Neural cell (in vitro differentiated cells): ENCODE results near the gene CRYGN.

Source experiments
- EP300 ChIP-seq: fragments of 450-650 bp; conservative IDR thresholded peaks from 2 replicates; pipeline ENCODE4 v1.6.1; 2014; ENCODE audit warnings: antibody characterized with exemption, mild to moderate bottlenecking, moderate library complexity; ENCODE audit not compliant: poor library complexity, severe bottlenecking
- EZH2 ChIP-seq: fragments of 200-600, 300-800 bp; shearing (Covaris generic), sonication (generic); IDR thresholded peaks from 2 replicates; pipeline ENCODE4 v1.6.1; 2014; ENCODE audit warnings: antibody characterized with exemption, low read length, borderline replicate concordance, mild to moderate bottlenecking; ENCODE audit not compliant: insufficient read depth, poor library complexity, severe bottlenecking
- POLR2AphosphoS5 ChIP-seq: IDR thresholded peaks from 2 replicates; pipeline ENCODE4 v1.6.1; 2012
- RAD21 ChIP-seq: fragments of 450-650 bp; conservative IDR thresholded peaks from 2 replicates; pipeline ENCODE4 v1.6.1; 2014; ENCODE audit warnings: antibody characterized with exemption, mild to moderate bottlenecking, moderate library complexity
- SMC3 ChIP-seq: fragments of 450-650 bp; conservative IDR thresholded peaks from 2 replicates; pipeline ENCODE4 v1.6.1; 2014; ENCODE audit warnings: antibody characterized with exemption, mild to moderate bottlenecking, moderate library complexity; ENCODE audit not compliant: poor library complexity
- TAF1 ChIP-seq: IDR thresholded peaks from 2 replicates; pipeline ENCODE4 v1.6.1; 2012; ENCODE audit warnings: low read depth
- TF ChIP-seq, protein P1 (sequence below): fragments of 450-650 bp; IDR thresholded peaks from 2 replicates; pipeline ENCODE4 v1.5.1; 2014; ENCODE audit warnings: antibody characterized with exemption, mild to moderate bottlenecking, moderate library complexity; ENCODE audit not compliant: poor library complexity, severe bottlenecking
- TF ChIP-seq, protein P2 (sequence below): IDR thresholded peaks from 2 replicates; pipeline ENCODE4 v1.6.1; 2012; ENCODE audit warnings: borderline replicate concordance

DNA sequence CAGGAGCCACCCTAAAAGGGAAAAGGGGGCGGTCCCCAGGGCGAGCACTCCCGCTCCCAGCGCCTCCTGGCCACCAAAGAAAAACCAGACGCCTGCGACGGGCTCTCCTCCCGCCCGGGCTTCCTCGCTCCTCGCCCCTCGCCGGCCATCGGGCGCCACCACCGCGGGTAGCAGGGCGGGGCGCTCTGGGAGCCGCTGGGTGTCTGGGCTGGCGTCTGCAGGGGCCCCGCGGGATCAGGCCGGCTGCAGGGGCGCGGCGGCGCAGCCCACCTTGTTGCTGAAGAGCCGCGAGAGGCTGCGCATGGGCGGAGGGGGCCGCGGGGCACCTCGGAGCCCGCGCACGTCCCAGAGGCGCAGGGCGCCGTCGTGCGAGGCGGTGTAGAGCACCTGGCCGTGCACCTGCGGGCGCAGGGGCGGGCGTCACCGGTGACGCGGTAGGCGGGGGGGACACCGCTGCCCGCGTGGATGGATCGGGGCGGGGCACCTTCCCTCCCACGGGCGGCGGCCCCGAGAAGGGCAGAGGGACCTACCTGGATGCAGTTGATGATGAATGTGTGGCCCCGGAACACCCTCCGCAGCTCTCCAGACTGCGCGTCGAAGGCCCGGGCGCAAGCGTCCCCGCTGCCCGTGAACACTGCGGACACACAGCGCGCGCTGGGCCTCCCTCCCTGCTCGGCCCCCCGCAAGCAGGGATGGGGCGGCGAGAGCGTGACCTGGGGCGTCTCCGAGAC, 58.4 kb downstream of the CRYGN start:
- TF ChIP-seq, protein P1, sequence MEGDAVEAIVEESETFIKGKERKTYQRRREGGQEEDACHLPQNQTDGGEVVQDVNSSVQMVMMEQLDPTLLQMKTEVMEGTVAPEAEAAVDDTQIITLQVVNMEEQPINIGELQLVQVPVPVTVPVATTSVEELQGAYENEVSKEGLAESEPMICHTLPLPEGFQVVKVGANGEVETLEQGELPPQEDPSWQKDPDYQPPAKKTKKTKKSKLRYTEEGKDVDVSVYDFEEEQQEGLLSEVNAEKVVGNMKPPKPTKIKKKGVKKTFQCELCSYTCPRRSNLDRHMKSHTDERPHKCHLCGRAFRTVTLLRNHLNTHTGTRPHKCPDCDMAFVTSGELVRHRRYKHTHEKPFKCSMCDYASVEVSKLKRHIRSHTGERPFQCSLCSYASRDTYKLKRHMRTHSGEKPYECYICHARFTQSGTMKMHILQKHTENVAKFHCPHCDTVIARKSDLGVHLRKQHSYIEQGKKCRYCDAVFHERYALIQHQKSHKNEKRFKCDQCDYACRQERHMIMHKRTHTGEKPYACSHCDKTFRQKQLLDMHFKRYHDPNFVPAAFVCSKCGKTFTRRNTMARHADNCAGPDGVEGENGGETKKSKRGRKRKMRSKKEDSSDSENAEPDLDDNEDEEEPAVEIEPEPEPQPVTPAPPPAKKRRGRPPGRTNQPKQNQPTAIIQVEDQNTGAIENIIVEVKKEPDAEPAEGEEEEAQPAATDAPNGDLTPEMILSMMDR: no peak
- TF ChIP-seq RAD21 (no peak), SMC3 (no peak), EZH2 (no peak), POLR2AphosphoS5 (no peak), TAF1 (no peak), EP300 (no peak)
- TF ChIP-seq, protein P2, sequence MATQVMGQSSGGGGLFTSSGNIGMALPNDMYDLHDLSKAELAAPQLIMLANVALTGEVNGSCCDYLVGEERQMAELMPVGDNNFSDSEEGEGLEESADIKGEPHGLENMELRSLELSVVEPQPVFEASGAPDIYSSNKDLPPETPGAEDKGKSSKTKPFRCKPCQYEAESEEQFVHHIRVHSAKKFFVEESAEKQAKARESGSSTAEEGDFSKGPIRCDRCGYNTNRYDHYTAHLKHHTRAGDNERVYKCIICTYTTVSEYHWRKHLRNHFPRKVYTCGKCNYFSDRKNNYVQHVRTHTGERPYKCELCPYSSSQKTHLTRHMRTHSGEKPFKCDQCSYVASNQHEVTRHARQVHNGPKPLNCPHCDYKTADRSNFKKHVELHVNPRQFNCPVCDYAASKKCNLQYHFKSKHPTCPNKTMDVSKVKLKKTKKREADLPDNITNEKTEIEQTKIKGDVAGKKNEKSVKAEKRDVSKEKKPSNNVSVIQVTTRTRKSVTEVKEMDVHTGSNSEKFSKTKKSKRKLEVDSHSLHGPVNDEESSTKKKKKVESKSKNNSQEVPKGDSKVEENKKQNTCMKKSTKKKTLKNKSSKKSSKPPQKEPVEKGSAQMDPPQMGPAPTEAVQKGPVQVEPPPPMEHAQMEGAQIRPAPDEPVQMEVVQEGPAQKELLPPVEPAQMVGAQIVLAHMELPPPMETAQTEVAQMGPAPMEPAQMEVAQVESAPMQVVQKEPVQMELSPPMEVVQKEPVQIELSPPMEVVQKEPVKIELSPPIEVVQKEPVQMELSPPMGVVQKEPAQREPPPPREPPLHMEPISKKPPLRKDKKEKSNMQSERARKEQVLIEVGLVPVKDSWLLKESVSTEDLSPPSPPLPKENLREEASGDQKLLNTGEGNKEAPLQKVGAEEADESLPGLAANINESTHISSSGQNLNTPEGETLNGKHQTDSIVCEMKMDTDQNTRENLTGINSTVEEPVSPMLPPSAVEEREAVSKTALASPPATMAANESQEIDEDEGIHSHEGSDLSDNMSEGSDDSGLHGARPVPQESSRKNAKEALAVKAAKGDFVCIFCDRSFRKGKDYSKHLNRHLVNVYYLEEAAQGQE: no peak
